HCT116 (cell line): Measurements from ENCODE around the gene RBM28. TPM values are rescaled to one million over a fixed set of nuclear protein-coding genes. Genes with fewer than 3 reads are reported as not detected.

ENCODE experiments used
- ATAC-seq: fragments of 200-7000 bp; cut with Tn5 transposase; 2 replicates; pipeline ENCODE4 v1.9.1; 2020; ENCODE audit warnings: mild to moderate bottlenecking, moderate library complexity
- BruUV-seq: library from RNA; stranded (reverse); fragments of 400-500 nt; replicated peaks from 2 replicates; lab custom pipeline; 2021; lab: Mats Ljungman, UMichigan
- CTCF ChIA-PET: fragments of 300-600 bp; sonication (Branson Sonifier 250); formaldehyde crosslinking; loops from one replicate; lab custom pipeline; 2021; ENCODE audit warnings: antibody characterized with exemption; lab: Charles Lee
- POLR2A ChIA-PET: fragments of 300-600, 350-600 bp; sonication (Branson Sonifier 250); formaldehyde crosslinking; loops from one replicate; lab custom pipeline; 2021; ENCODE audit warnings: antibody characterized with exemption; lab: Charles Lee
- RAD21 ChIA-PET, 2 experiments: fragments of 300-600 bp; sonication (Branson Sonifier 250); formaldehyde crosslinking; loops; one replicate each; lab custom pipeline; 2023; ENCODE audit warnings: low total read pairs in 2 of 2; ENCODE audit not compliant: uncharacterized antibody in 2 of 2, unreplicated experiment in 2 of 2, low non-redundant PET in 1 of 2; lab: Charles Lee
- DNase-seq: peaks from one replicate; pipeline ENCODE4 v3.0.0-alpha.2; 2010; ENCODE audit warnings: low read depth, low spot score
- H2AFZ ChIP-seq: fragments of 200-600 bp; shearing (Covaris generic), sonication (generic); 2 replicates; pipeline ENCODE4 v1.6.1; 2017; ENCODE audit warnings: low read depth, mixed run types, mixed read lengths, antibody characterized with exemption, low read length; ENCODE audit not compliant: poor library complexity, severe bottlenecking
- H3K27ac ChIP-seq: 2 replicates; pipeline ENCODE4 v1.5.1; 2012; ENCODE audit warnings: low read depth, low read length
- H3K27me3 ChIP-seq: fragments of 200-600 bp; sonication (generic); 2 replicates; pipeline ENCODE4 v1.6.1; 2016; ENCODE audit warnings: mixed run types, low read length, mixed read lengths; ENCODE audit not compliant: insufficient read depth
- H3K36me3 ChIP-seq, 2 experiments: fragments of 200-500 bp in 1 of 2; fragments of 200-600 bp in 1 of 2; sonication (Bioruptor generic) in 1 of 2; sonication (generic) in 1 of 2; 2 replicates each; pipeline versions ENCODE4 v1.5.1 to v1.6.1; 2014 to 2016; ENCODE audit warnings: low read length in 2 of 2, inconsistent platforms in 1 of 2, mixed read lengths in 1 of 2, mixed run types in 1 of 2; ENCODE audit not compliant: insufficient read depth in 2 of 2, control insufficient read depth in 1 of 2
- H3K4me1 ChIP-seq, 2 experiments: fragments of 200-600 bp in 1 of 2; sonication (generic) in 1 of 2; 2 replicates each; pipeline versions ENCODE4 v1.5.1 to v1.6.1; 2012 to 2017; ENCODE audit warnings: low read length in 2 of 2, inconsistent platforms in 1 of 2, mild to moderate bottlenecking in 1 of 2, mixed read lengths in 1 of 2, mixed run types in 1 of 2, moderate library complexity in 1 of 2; ENCODE audit not compliant: insufficient read depth in 2 of 2, control insufficient read depth in 1 of 2
- H3K4me2 ChIP-seq: fragments of 200-600 bp; sonication (generic); 2 replicates; pipeline ENCODE4 v1.6.1; 2017; ENCODE audit warnings: mixed run types, low read length, mixed read lengths
- H3K4me3 ChIP-seq, 2 experiments: fragments of 200-600 bp in 1 of 2; sonication (generic) in 1 of 2; replicated peaks in 1 of 2; 2 replicates each; pipeline ENCODE4 v1.5.1; 2011 to 2016; ENCODE audit warnings: low read length in 2 of 2, control low read depth in 1 of 2, low read depth in 1 of 2, mild to moderate bottlenecking in 1 of 2, mixed read lengths in 1 of 2, mixed run types in 1 of 2
- H3K79me2 ChIP-seq: fragments of 200-600 bp; sonication (generic); 2 replicates; pipeline ENCODE4 v1.6.1; 2017; ENCODE audit warnings: mild to moderate bottlenecking, mixed run types, low read length, moderate library complexity, mixed read lengths; ENCODE audit not compliant: insufficient read depth
- H3K9ac ChIP-seq: fragments of 200-600 bp; sonication (generic); 2 replicates; pipeline ENCODE4 v1.6.1; 2016; ENCODE audit warnings: low read length, mixed read lengths
- H3K9me2 ChIP-seq: fragments of 200-600 bp; sonication (generic), shearing (Covaris generic); 2 replicates; pipeline ENCODE4 v1.6.1; 2017; ENCODE audit warnings: mixed run types, mild to moderate bottlenecking, moderate library complexity; ENCODE audit not compliant: insufficient read depth
- H3K9me3 ChIP-seq, 2 experiments: fragments of 200-500 bp in 1 of 2; fragments of 200-600 bp in 1 of 2; sonication (Bioruptor generic) in 1 of 2; sonication (generic) in 1 of 2; 2 replicates each; pipeline ENCODE4 v1.6.1; 2014 to 2017; ENCODE audit warnings: low read length in 2 of 2, mixed read lengths in 2 of 2, inconsistent platforms in 1 of 2, low read depth in 1 of 2, mild to moderate bottlenecking in 1 of 2, mixed run types in 1 of 2, moderate library complexity in 1 of 2; ENCODE audit not compliant: control insufficient read depth in 1 of 2, insufficient read depth in 1 of 2
- H4K20me1 ChIP-seq: fragments of 200-600 bp; sonication (generic), shearing (Covaris generic); 2 replicates; pipeline ENCODE4 v1.6.1; 2017; ENCODE audit warnings: mixed run types, mild to moderate bottlenecking, moderate library complexity; ENCODE audit not compliant: insufficient read depth
- CBX3 ChIP-seq: IDR thresholded peaks from 2 replicates; pipeline ENCODE4 v1.6.1; 2012; ENCODE audit warnings: low read depth
- CEBPB ChIP-seq: IDR thresholded peaks from 2 replicates; pipeline ENCODE4 v1.6.1; 2012; ENCODE audit warnings: low read depth
- EGR1 ChIP-seq: IDR thresholded peaks from 2 replicates; pipeline ENCODE4 v1.6.1; 2012; ENCODE audit warnings: low read depth
- ELF1 ChIP-seq: IDR thresholded peaks from 2 replicates; pipeline ENCODE4 v1.6.1; 2012; ENCODE audit warnings: low read depth, borderline replicate concordance
- EZH2 ChIP-seq: fragments of 200-600 bp; sonication (generic); IDR thresholded peaks from 2 replicates; pipeline ENCODE4 v1.6.1; 2017; ENCODE audit warnings: antibody characterized with exemption, mixed run types
- EZH2phosphoT487 ChIP-seq: fragments of 200-600 bp; IDR thresholded peaks from 2 replicates; pipeline ENCODE4 v1.6.1; 2018; ENCODE audit warnings: antibody characterized with exemption, borderline replicate concordance
- FOSL1 ChIP-seq: IDR thresholded peaks from 2 replicates; pipeline ENCODE4 v1.6.1; 2012; ENCODE audit warnings: low read depth
- JUND ChIP-seq: IDR thresholded peaks from 2 replicates; pipeline ENCODE4 v1.6.1; 2012
- POLR2A ChIP-seq: IDR thresholded peaks from 2 replicates; pipeline ENCODE4 v1.7.0; 2011; ENCODE audit warnings: borderline replicate concordance; ENCODE audit not compliant: insufficient read depth, insufficient read length; ENCODE audit errors: extremely low read depth
- RAD21 ChIP-seq: IDR thresholded peaks from 2 replicates; pipeline ENCODE4 v1.6.1; 2012; ENCODE audit warnings: low read depth, mild to moderate bottlenecking
- SIN3A ChIP-seq: IDR thresholded peaks from 2 replicates; pipeline ENCODE4 v1.6.1; 2012; ENCODE audit warnings: low read depth
- SP1 ChIP-seq: IDR thresholded peaks from 2 replicates; pipeline ENCODE4 v1.6.1; 2012; ENCODE audit warnings: low read depth
- SRF ChIP-seq: IDR thresholded peaks from 2 replicates; pipeline ENCODE4 v1.6.1; 2012; ENCODE audit warnings: low read depth
- TCF7L2 ChIP-seq: IDR thresholded peaks from 2 replicates; pipeline ENCODE4 v1.7.0; 2011; ENCODE audit warnings: borderline replicate concordance, inconsistent platforms; ENCODE audit not compliant: insufficient read depth, insufficient read length; ENCODE audit errors: extremely low read depth
- ZFX ChIP-seq: fragments of 450-650 bp; IDR thresholded peaks from 2 replicates; pipeline ENCODE4 v1.6.1; 2017
- ZNF274 ChIP-seq: fragments of 200-500 bp; sonication (Bioruptor generic); IDR thresholded peaks from 2 replicates; pipeline ENCODE4 v1.6.1; 2014; ENCODE audit warnings: mild to moderate bottlenecking, low read depth, low read length, inconsistent platforms
- intact Hi-C: fragments of 100-400 bp; cut with micrococcal nuclease; formaldehyde crosslinking; loops from 2 replicates; pipeline ENCODE4 v1.10.0; 2022
- total RNA-seq: library from RNA; stranded (reverse); gene quantifications from one replicate; pipeline ENCODE4 v1.2.1, GENCODE V29; 2021; ENCODE audit not compliant: unreplicated experiment
- TF ChIP-seq, protein P1 (sequence below): IDR thresholded peaks from 2 replicates; pipeline ENCODE4 v1.6.1; 2012; ENCODE audit warnings: low read depth
- TF ChIP-seq, protein P2 (sequence below): IDR thresholded peaks from 2 replicates; pipeline ENCODE4 v1.6.1; 2012
- TF ChIP-seq, protein P3 (sequence below): IDR thresholded peaks from 2 replicates; pipeline ENCODE4 v1.6.1; 2012
- TF ChIP-seq, protein P4 (sequence below): IDR thresholded peaks from 2 replicates; pipeline ENCODE4 v1.6.1; 2011; ENCODE audit warnings: mild to moderate bottlenecking, low read length, moderate library complexity; ENCODE audit not compliant: insufficient replicate concordance; ENCODE audit errors: extremely low read depth

RBM28 gene
- total RNA-seq, 1 experiment from 2014 or later, result 66.3 TPM

DNA sequence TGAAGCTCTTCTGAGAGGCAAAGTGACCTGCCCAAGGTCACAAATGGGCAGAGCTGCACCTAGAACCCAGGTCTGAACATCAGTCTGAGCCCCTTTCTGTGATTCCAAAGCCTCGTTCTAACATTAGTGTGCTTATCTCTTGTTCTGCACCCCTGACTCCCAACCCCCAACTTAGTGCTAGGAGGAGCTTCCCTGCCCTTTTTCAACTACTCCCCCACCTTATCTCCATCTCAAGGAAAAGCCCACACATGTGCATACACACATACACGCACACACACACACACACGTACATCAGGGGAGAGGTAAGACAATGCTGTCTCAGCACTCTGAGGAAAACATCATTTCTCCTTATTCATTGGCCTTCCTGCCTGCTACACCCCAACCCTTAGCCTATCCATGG is 9.5 kb upstream of the RBM28 start:
- RAD21 ChIA-PET, result no interaction called here
- CTCF ChIA-PET, result interaction anchor here (1.7 kb wide), 1 partner anchor 28 kb away, joined by 4 read pairs; no protein-coding TSS in a partner anchor
- Histone ChIP-seq H3K9me2 (no peaks in the 10 kb centered on the region), H2AFZ (no peak overlapping the region), H3K27ac (no peak overlapping the region), H4K20me1 (no peaks in the 10 kb centered on the region), H3K9me3 (no peaks in the 10 kb centered on the region), H3K36me3 (no peaks in the 10 kb centered on the region), H3K4me2 (no peak overlapping the region), H3K79me2 (no peaks in the 10 kb centered on the region), H3K4me1 (no peaks in the 10 kb centered on the region), H3K27me3 (no peaks in the 10 kb centered on the region), H3K9ac (no peak overlapping the region), H3K4me3 (no peak overlapping the region)
- intact Hi-C loops, result no loop called here
- POLR2A ChIA-PET, result no interaction called here
- BruUV-seq, result no TSS peak
- TF ChIP-seq FOSL1, result no peak
- TF ChIP-seq POLR2A, result no peak
- no peak for TF ChIP-seq SIN3A
- no peak for TF ChIP-seq CBX3
- TF ChIP-seq ZFX, result no peak
- no peak for TF ChIP-seq EZH2phosphoT487
- TF ChIP-seq ELF1, result no peak
- TF ChIP-seq EGR1, result no peak
- TF ChIP-seq SRF, result no peak
- TF ChIP-seq, protein P1, sequence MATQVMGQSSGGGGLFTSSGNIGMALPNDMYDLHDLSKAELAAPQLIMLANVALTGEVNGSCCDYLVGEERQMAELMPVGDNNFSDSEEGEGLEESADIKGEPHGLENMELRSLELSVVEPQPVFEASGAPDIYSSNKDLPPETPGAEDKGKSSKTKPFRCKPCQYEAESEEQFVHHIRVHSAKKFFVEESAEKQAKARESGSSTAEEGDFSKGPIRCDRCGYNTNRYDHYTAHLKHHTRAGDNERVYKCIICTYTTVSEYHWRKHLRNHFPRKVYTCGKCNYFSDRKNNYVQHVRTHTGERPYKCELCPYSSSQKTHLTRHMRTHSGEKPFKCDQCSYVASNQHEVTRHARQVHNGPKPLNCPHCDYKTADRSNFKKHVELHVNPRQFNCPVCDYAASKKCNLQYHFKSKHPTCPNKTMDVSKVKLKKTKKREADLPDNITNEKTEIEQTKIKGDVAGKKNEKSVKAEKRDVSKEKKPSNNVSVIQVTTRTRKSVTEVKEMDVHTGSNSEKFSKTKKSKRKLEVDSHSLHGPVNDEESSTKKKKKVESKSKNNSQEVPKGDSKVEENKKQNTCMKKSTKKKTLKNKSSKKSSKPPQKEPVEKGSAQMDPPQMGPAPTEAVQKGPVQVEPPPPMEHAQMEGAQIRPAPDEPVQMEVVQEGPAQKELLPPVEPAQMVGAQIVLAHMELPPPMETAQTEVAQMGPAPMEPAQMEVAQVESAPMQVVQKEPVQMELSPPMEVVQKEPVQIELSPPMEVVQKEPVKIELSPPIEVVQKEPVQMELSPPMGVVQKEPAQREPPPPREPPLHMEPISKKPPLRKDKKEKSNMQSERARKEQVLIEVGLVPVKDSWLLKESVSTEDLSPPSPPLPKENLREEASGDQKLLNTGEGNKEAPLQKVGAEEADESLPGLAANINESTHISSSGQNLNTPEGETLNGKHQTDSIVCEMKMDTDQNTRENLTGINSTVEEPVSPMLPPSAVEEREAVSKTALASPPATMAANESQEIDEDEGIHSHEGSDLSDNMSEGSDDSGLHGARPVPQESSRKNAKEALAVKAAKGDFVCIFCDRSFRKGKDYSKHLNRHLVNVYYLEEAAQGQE, result no peak
- TF ChIP-seq SP1, result no peak
- TF ChIP-seq CEBPB, result no peak
- TF ChIP-seq, protein P2, sequence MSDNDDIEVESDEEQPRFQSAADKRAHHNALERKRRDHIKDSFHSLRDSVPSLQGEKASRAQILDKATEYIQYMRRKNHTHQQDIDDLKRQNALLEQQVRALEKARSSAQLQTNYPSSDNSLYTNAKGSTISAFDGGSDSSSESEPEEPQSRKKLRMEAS, result no peak
- TF ChIP-seq TCF7L2, result no peak
- TF ChIP-seq ZNF274, result no peak
- no peak for TF ChIP-seq RAD21
- TF ChIP-seq JUND, result no peak
- TF ChIP-seq, protein P3, sequence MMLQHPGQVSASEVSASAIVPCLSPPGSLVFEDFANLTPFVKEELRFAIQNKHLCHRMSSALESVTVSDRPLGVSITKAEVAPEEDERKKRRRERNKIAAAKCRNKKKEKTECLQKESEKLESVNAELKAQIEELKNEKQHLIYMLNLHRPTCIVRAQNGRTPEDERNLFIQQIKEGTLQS, result no peak
- TF ChIP-seq EZH2, result no peak
- TF ChIP-seq, protein P4, sequence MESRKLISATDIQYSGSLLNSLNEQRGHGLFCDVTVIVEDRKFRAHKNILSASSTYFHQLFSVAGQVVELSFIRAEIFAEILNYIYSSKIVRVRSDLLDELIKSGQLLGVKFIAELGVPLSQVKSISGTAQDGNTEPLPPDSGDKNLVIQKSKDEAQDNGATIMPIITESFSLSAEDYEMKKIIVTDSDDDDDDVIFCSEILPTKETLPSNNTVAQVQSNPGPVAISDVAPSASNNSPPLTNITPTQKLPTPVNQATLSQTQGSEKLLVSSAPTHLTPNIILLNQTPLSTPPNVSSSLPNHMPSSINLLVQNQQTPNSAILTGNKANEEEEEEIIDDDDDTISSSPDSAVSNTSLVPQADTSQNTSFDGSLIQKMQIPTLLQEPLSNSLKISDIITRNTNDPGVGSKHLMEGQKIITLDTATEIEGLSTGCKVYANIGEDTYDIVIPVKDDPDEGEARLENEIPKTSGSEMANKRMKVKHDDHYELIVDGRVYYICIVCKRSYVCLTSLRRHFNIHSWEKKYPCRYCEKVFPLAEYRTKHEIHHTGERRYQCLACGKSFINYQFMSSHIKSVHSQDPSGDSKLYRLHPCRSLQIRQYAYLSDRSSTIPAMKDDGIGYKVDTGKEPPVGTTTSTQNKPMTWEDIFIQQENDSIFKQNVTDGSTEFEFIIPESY, result no peak
- no peak for DNase-seq
- no peak for ATAC-seq
